Amygdala (tissue), 56 donors: ENCODE data around the gene SFT2D3.

ENCODE experiments used
- DNase-seq, 56 donors: peaks; one replicate each; lab custom pipeline; 2025; lab: John Stamatoyannopoulos, UW

The SFT2D3 gene

DNA sequence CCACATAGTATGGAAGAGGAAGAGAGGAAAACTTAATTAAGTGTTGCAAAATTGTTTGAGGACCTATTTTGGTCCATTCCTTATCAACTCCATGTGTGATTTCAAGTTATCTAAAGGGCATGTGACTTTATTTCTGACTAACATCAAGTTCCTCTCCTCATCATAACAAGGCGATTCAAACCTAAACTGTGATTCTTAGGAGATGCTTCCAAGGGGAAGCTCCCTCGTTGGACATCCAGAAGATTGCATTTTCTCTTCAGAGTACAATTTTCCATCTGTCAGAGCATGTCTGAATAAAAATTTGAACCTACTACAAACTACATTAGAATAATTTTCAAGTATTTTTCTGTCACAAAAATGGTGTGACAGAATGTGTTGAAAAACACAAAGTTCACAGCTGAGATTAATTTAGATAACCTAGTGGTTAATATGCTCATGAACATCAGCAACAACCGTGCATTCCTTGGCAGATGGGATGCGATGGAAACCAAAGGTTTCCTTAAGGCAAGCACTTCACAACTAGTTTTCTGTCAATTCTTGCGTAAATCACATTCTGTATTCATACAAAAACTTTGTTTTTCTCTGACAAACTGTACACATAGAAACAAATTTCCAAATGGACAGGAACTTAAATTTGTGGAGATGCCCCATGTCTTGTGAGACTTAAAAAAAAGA is 4.2 kb downstream of the SFT2D3 start:
- DNase-seq = no peak

DNA sequence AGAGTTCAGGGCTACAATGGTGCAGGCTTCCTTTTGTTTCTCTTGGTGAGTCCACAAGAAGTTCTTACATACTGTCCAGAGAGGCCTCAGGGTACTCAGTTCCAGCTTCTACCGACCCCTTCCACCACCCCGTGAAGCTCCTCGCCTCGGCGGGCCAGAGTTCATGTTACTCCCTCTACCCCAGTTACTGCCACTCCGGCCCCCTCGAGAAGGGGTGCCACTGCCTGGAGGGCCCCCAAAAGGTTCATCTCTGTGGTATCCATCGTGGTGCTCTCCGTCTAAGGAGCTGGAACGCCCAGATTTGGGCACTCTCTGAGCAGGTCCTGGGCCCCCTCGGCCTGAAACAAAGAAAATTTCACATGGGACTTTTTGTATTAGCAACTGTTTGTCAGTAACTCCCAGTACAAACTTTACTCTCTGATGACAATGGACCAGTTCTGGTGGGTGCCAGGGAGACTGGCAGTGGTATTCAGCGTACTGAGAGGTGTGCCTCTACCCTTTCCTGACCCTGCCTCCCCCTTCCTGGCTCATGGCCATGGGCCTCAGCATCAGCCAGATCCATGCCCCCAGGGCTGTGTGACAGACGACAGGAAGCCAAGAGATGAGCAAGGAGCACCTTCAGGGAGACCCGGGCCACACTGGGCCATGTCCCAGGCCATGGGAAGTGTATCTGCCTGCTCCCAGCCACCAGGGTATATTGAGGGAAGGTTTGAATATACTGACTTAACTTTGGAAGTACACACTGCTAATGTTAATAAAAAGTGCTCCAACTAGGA is 5.1 kb downstream of the SFT2D3 start:
- no peak for DNase-seq

- DNase-seq = peak in 20 of 56 donors; percentile 9 to 50 (median 16)
These were observed 6.8 kb downstream of the SFT2D3 start for GRCh38 chr2:127707890-127708648.

- DNase-seq = no peak
These were observed 8.0 kb downstream of the SFT2D3 start for GRCh38 chr2:127709336-127709735.

GRCh38 chr2:127712999-127713398 is 11.7 kb downstream of the SFT2D3 start:
- no peak for DNase-seq

GRCh38 chr2:127713562-127713961 is 12.3 kb downstream of the SFT2D3 start:
- no peak for DNase-seq

GRCh38 chr2:127715778-127716449 is 14.6 kb downstream of the SFT2D3 start:
- no peak for DNase-seq

GRCh38 chr2:127718271-127718670 is 17.0 kb downstream of the SFT2D3 start:
- no peak for DNase-seq

DNA sequence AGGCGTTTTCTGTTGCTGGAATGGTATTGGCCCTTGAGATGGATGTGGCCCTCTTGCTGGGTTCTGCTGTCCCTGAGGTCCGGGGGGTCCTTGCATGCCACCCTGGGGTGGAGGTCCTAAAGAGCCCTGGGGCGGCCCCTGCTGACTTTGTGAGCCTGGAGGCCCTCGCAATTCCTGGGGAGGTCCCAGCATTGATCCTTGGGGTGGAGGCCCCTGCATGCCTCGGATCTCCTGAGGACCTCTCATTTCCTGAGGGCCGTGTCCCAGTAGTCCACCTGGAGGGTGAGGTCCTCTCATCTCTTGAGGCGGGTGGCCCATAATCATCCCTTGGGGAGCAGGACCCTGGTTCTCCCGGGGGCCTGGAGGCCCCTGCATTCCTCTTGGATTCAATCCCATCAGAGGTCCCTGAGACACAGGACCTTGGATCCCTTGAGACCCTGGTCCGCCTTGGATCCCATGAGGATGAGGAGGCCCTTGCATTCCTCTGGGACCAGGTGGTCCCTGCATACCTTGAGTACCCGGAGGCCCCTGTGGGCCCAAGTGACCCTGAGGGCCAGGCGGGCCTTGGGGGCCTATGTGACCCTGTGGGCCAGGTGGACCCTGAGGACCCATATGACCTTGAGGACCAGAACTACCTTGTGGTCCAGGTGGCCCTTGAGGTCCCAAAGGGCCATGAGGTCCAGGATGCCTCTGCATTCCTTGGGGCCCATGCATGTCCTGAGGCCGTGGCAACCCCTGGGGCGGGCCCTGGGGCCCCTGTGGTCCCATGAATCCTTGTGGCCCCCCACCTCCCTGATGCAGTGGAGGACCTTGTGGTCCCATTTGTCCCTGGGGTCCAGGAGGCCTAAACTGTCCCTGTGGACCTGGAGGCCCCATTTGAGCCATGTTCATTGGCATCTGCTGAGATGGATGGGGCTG is 18.3 kb downstream of the SFT2D3 start:
- no peak for DNase-seq

- DNase-seq = no peak
These were observed 20.1 kb downstream of the SFT2D3 start for GRCh38 chr2:127721311-127721977.

GRCh38 chr2:127721978-127722355 is 20.7 kb downstream of the SFT2D3 start:
- no peak for DNase-seq

- no peak for DNase-seq
These were observed 21.5 kb downstream of the SFT2D3 start for GRCh38 chr2:127722807-127723206.

GRCh38 chr2:127726158-127726880 is 25.0 kb downstream of the SFT2D3 start:
- no peak for DNase-seq

DNA sequence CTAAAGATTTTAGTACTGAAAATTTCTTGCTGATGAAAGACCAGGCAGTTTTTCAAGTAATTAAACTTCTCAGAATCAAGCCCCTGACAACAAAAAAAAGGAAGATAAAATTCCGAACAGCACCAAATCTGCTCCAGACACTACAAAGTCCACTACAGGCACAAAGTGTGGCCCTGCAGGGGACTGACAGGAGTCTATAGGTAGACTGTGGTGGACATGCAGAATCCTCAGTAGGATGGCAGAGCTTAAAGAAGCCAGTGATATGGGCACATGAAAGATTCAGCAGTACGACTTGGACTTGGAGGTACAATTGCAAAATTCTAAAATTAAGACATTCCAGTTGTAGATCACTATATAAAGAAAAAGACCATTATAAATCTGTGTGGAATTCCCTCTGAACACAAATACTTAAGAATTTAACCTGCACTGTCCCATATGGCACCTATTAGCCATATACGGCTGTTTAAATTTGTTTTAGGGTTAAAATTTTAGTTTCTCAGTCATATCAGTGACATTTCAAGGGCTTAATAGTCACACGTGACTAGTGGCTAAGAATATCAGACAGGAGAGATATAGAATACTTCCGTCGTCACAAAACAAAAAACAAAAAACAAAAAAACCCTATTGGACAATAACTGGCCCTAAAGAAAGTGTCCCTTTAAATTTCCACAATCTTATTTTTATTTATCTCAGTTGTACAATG is 32.0 kb downstream of the SFT2D3 start:
- DNase-seq = no peak

DNA sequence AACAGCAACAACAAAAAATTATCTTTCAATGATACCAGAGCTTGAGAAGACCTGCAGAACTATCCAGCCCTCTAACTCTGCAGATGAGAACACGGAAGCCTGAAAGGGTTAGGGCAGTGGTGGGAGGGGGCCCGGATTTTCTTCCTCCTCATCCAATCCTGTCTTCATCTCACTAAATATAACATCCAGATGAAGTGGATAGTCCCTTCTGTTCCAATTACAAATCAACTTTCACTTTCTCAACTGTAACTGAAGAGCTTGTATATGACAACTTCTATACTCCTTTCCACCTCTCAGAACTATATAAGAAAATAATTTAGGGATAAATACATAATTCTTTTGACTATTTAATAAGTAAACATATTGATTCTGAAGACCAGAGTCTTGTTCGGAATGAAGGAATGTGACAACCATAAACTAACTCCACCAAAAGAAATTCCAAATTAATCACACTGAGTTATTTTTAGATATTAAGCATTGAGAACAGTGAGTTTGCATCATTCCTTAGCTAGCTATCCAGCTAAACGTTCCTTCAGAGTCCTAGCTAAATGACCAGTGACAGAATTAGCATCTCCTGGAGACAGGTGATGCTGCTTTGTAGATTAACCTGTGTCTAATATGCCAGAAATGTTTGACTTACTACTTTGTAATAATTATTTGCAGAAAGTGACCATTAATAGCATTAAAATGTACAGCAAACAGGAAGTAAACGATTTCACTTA is 32.7 kb downstream of the SFT2D3 start:
- DNase-seq = no peak

DNA sequence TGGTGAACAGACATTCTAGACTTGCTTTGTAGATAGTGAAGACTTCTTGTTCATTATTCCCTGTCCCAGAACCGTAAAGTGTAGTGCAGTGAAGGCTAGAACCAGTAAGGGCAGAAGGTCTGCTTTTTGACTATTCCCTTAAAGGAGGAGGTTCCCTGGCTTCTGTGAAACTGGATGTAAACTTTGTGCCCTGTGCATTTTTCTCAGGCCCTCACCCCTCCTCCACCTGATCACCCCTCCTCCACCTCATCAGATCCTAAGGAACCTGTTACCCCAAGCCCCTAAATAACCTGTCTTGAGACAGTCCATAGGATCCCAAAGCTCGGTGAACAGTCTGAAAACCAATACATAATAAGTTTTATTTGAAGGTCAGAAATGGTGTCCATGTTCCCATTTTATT is 33.7 kb downstream of the SFT2D3 start:
- DNase-seq = no peak
